CD4-positive, alpha-beta T cell treated with Interleukin-4 for 1 hour (primary cell): ENCODE data around the gene AMN.

Experiments used
- DNase-seq, 2 donors: peaks; one replicate each; pipeline ENCODE4 v3.0.0-alpha.2; 2020 to 2022

The AMN gene

GRCh38 chr14:102899516-102899900, 23.0 kb upstream of the AMN start:
- no peak for DNase-seq

GRCh38 chr14:102900631-102901571, 21.6 kb upstream of the AMN start:
- DNase-seq = peak; percentile 12 to 62

- peak in 1 of 2 donors; percentile 72 for DNase-seq
These were observed 20.8 kb upstream of the AMN start for GRCh38 chr14:102901633-102902032.

- DNase-seq = no peak
These were observed 20.4 kb upstream of the AMN start for GRCh38 chr14:102902086-102902485.

- no peak for DNase-seq
These were observed 19.8 kb upstream of the AMN start for GRCh38 chr14:102902523-102903247.

GRCh38 chr14:102903248-102903888, 19.1 kb upstream of the AMN start:
- no peak for DNase-seq

- no peak for DNase-seq
These were observed 18.5 kb upstream of the AMN start for GRCh38 chr14:102903889-102904512.

GRCh38 chr14:102905116-102906108, 17.1 kb upstream of the AMN start:
- DNase-seq = no peak

- DNase-seq = no peak
These were observed 15.7 kb upstream of the AMN start for GRCh38 chr14:102906616-102907302.

GRCh38 chr14:102907303-102907844, 15.1 kb upstream of the AMN start:
- peak in 1 of 2 donors; percentile 28 for DNase-seq

- DNase-seq = no peak
These were observed 14.3 kb upstream of the AMN start for GRCh38 chr14:102907980-102908730.

- DNase-seq = no peak
These were observed 13.6 kb upstream of the AMN start for GRCh38 chr14:102908766-102909455.

- no peak for DNase-seq
These were observed 13.0 kb upstream of the AMN start for GRCh38 chr14:102909462-102909861.

GRCh38 chr14:102909911-102910310, 12.6 kb upstream of the AMN start:
- no peak for DNase-seq

- no peak for DNase-seq
These were observed 12.0 kb upstream of the AMN start for GRCh38 chr14:102910442-102910841.

- DNase-seq = no peak
These were observed 10.9 kb upstream of the AMN start for GRCh38 chr14:102911541-102911951.

- no peak for DNase-seq
These were observed 10.3 kb upstream of the AMN start for GRCh38 chr14:102911991-102912761.
